ENCODE measurements around the gene BECN2.

DNA sequence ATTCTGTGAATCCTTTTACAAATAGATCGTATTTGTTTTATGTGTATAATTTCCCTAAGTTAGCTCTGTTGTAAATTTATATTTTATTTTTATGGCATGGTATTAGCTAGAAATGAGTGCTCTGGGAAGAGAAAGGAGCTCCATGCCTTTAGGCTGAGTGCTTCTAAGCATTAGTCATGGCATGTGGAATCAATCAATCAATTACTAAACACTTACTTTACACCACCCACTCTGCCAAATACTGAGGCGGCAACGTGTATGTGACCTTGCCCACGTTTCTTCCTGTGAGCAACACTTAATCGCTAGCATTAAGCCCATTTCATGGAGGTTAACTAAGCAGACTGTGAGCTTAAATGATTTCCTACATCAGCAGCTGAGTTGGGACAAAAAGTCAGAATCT lies 7.2 kb upstream of the BECN2 start:
- TF ChIP-seq EZH2 (optimal IDR thresholded peaks at IDR 0.05; ENCODE audit: low read depth, low read length) (no peak), EZH2phosphoT487 (IDR thresholded peaks at IDR 0.05; ENCODE audit: low read length) (no peak)
- TF ChIP-seq, protein P1, sequence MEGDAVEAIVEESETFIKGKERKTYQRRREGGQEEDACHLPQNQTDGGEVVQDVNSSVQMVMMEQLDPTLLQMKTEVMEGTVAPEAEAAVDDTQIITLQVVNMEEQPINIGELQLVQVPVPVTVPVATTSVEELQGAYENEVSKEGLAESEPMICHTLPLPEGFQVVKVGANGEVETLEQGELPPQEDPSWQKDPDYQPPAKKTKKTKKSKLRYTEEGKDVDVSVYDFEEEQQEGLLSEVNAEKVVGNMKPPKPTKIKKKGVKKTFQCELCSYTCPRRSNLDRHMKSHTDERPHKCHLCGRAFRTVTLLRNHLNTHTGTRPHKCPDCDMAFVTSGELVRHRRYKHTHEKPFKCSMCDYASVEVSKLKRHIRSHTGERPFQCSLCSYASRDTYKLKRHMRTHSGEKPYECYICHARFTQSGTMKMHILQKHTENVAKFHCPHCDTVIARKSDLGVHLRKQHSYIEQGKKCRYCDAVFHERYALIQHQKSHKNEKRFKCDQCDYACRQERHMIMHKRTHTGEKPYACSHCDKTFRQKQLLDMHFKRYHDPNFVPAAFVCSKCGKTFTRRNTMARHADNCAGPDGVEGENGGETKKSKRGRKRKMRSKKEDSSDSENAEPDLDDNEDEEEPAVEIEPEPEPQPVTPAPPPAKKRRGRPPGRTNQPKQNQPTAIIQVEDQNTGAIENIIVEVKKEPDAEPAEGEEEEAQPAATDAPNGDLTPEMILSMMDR (IDR thresholded peaks at IDR 0.05; ENCODE audit: low read length), result no peak

All from MM.1S (cell line).